GM21515 (cell line): ENCODE data around the gene AOAH.
A peak's percentile ranks its signal among the peaks of the same experiment; 100 is the strongest.
"Not testable (repeated sequence)": the region's sequence is repeated elsewhere in the genome, so short reads cannot be mapped to it uniquely, and the experiment has no call there.

Source experiments
- ATAC-seq: cut with Tn5 transposase; IDR thresholded peaks from one replicate; pipeline ENCODE4 v1.9.1; 2021; ENCODE audit not compliant: unreplicated experiment

Gene AOAH

GRCh38 chr7:36739351-36739750 lies 15.1 kb upstream of the AOAH start:
- ATAC-seq, result no peak

GRCh38 chr7:36736899-36737211 lies 12.6 kb upstream of the AOAH start:
- ATAC-seq, result peak; percentile 94

GRCh38 chr7:36736090-36736898 lies 12.0 kb upstream of the AOAH start:
- no peak for ATAC-seq

- no peak for ATAC-seq
These were observed 10.9 kb upstream of the AOAH start for GRCh38 chr7:36735172-36735571.

- no peak for ATAC-seq
These were observed 10.4 kb upstream of the AOAH start for GRCh38 chr7:36734731-36735130.

GRCh38 chr7:36733411-36733810 lies 9.1 kb upstream of the AOAH start:
- no peak for ATAC-seq

- ATAC-seq, result no peak
These were observed 8.5 kb upstream of the AOAH start for GRCh38 chr7:36732806-36733205.

GRCh38 chr7:36730046-36730445 lies 5.8 kb upstream of the AOAH start:
- ATAC-seq, result no peak

- no peak for ATAC-seq
These were observed 3.8 kb upstream of the AOAH start for GRCh38 chr7:36728143-36728542.

GRCh38 chr7:36726806-36727503 lies 2.7 kb upstream of the AOAH start:
- no peak for ATAC-seq

GRCh38 chr7:36726311-36726710 lies 2.0 kb upstream of the AOAH start:
- no peak for ATAC-seq

GRCh38 chr7:36724996-36725395 lies 702 bp upstream of the AOAH start:
- ATAC-seq, result no peak

GRCh38 chr7:36723291-36723690 lies 1.0 kb downstream of the AOAH start:
- no peak for ATAC-seq

- ATAC-seq, result no peak
These were observed 5.1 kb downstream of the AOAH start for GRCh38 chr7:36719083-36719632.

- no peak for ATAC-seq
These were observed 6.7 kb downstream of the AOAH start for GRCh38 chr7:36717586-36717985.

GRCh38 chr7:36716802-36717201 lies 7.5 kb downstream of the AOAH start:
- not testable (repeated sequence) for ATAC-seq

- ATAC-seq, result no peak
These were observed 12.3 kb downstream of the AOAH start for GRCh38 chr7:36712015-36712414.

GRCh38 chr7:36711256-36711655 lies 13.0 kb downstream of the AOAH start:
- ATAC-seq, result no peak

- no peak for ATAC-seq
These were observed 14.0 kb downstream of the AOAH start for GRCh38 chr7:36710186-36710791.

GRCh38 chr7:36708767-36709166 lies 15.5 kb downstream of the AOAH start:
- ATAC-seq, result no peak

- ATAC-seq, result no peak
These were observed 16.4 kb downstream of the AOAH start for GRCh38 chr7:36707898-36708297.

- ATAC-seq, result no peak
These were observed 16.8 kb downstream of the AOAH start for GRCh38 chr7:36707465-36707864.
